A673 (cell line): Measurements from ENCODE around the gene AFG3L2.

ENCODE experiments used
- EZH2 ChIP-seq: fragments of 200-600 bp; sonication (generic); IDR thresholded peaks from 2 replicates; pipeline ENCODE4 v1.6.1; 2017; ENCODE audit warnings: borderline replicate concordance, low read depth, mild to moderate bottlenecking, mixed read lengths, antibody characterized with exemption, low read length; ENCODE audit not compliant: poor library complexity, severe bottlenecking
- TF ChIP-seq, protein P1 (sequence below): fragments of 300-800, 200-600 bp; sonication (generic); conservative IDR thresholded peaks from 2 replicates; pipeline ENCODE4 v1.5.1; 2017; ENCODE audit warnings: low read depth, mild to moderate bottlenecking, antibody characterized with exemption, low read length, moderate library complexity, mixed read lengths

DNA sequence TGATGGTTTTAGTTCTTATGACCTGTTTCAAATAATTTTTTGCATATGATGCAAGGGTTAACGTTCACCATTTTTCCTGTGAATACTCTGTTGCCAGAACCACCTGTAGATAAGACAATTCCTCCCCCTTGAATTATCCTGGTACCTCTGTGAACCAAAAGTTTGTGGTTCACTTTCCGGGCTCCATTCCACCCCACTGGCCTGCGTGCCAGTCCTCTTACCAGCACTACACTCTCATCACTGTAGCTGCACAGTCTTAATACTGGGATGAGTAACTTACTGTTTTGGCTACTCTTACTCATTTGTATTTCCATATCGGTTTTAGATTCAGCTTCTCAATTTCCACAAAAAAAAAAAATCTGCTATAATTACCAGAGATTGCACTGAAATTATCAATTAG lies 34.4 kb downstream of the AFG3L2 start:
- TF ChIP-seq, protein P1, sequence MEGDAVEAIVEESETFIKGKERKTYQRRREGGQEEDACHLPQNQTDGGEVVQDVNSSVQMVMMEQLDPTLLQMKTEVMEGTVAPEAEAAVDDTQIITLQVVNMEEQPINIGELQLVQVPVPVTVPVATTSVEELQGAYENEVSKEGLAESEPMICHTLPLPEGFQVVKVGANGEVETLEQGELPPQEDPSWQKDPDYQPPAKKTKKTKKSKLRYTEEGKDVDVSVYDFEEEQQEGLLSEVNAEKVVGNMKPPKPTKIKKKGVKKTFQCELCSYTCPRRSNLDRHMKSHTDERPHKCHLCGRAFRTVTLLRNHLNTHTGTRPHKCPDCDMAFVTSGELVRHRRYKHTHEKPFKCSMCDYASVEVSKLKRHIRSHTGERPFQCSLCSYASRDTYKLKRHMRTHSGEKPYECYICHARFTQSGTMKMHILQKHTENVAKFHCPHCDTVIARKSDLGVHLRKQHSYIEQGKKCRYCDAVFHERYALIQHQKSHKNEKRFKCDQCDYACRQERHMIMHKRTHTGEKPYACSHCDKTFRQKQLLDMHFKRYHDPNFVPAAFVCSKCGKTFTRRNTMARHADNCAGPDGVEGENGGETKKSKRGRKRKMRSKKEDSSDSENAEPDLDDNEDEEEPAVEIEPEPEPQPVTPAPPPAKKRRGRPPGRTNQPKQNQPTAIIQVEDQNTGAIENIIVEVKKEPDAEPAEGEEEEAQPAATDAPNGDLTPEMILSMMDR: no peak
- no peak for TF ChIP-seq EZH2
